ENCODE results near the gene SLC66A2.

DNA sequence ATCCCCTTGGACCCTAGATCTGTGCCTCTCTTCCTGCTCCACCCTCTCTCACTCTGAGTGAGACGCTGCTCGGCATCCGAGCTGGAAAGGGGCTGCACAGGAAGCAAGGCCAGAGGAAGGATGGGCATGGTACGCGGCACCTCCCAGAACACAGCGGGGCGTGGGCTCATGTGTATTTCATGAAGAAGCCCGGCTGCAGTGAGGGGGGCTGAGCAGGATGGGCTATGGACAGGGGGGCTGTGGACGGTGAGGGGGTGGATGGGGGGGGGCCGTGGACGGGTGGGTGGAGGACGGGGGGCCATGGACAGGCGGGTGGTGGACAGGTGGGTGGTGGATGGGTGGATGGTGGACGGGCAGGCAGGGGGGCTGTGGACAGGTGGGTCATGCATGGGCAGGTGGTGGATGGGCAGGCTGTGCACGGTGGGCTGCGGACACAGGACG is 28.5 kb downstream of the SLC66A2 start:
- TF ChIP-seq, protein P1, sequence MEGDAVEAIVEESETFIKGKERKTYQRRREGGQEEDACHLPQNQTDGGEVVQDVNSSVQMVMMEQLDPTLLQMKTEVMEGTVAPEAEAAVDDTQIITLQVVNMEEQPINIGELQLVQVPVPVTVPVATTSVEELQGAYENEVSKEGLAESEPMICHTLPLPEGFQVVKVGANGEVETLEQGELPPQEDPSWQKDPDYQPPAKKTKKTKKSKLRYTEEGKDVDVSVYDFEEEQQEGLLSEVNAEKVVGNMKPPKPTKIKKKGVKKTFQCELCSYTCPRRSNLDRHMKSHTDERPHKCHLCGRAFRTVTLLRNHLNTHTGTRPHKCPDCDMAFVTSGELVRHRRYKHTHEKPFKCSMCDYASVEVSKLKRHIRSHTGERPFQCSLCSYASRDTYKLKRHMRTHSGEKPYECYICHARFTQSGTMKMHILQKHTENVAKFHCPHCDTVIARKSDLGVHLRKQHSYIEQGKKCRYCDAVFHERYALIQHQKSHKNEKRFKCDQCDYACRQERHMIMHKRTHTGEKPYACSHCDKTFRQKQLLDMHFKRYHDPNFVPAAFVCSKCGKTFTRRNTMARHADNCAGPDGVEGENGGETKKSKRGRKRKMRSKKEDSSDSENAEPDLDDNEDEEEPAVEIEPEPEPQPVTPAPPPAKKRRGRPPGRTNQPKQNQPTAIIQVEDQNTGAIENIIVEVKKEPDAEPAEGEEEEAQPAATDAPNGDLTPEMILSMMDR (IDR thresholded peaks at IDR 0.05; ENCODE audit: low read length) = no peak
- no peak for TF ChIP-seq EZH2 (IDR thresholded peaks at IDR 0.05; ENCODE audit: borderline replicate concordance, low read length)
